Ramos (cell line): ENCODE measurements around the gene WBP2.

Experiments
- in situ Hi-C: fragments of 300-500 bp; cut with MboI; formaldehyde crosslinking; loops from one replicate; pipeline ENCODE4 v1.14.3; 2022; ENCODE audit warnings: low sequenced_read_pairs; ENCODE audit not compliant: unreplicated experiment

Gene WBP2

GRCh38 chr17:75855310-75856061 is at the start of gene WBP2:
WBP2 (minus strand) TSS chr17:75855335; CDS start chr17:75855297, 38 bp downstream.
- in situ Hi-C loops: no loop called here

DNA sequence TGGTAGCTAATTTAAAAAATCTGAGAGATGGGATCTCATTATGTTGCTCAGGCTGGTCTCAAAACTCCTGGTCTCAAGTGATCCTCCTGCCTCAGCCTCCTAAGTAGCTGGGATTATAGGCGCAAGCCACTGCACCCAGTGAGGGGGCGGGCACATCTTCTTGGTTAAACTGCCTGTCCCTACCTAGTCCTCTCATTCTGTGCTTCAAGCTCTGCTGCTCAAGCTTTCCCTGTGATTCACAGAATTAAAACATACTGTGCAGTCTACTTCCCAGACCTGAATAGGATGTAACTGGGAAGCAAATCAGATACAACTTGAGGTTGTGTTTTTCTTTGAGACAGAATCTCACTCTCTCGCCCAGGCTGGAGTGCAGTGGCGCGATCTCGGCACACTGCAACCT is 47.3 kb upstream of the WBP2 start:
- in situ Hi-C loops: no loop called here

- in situ Hi-C loops: no loop called here
Measured at GRCh38 chr17:75901727-75902126, 46.6 kb upstream of the WBP2 start.

GRCh38 chr17:75900691-75901533 is 45.8 kb upstream of the WBP2 start:
- in situ Hi-C loops: no loop called here

DNA sequence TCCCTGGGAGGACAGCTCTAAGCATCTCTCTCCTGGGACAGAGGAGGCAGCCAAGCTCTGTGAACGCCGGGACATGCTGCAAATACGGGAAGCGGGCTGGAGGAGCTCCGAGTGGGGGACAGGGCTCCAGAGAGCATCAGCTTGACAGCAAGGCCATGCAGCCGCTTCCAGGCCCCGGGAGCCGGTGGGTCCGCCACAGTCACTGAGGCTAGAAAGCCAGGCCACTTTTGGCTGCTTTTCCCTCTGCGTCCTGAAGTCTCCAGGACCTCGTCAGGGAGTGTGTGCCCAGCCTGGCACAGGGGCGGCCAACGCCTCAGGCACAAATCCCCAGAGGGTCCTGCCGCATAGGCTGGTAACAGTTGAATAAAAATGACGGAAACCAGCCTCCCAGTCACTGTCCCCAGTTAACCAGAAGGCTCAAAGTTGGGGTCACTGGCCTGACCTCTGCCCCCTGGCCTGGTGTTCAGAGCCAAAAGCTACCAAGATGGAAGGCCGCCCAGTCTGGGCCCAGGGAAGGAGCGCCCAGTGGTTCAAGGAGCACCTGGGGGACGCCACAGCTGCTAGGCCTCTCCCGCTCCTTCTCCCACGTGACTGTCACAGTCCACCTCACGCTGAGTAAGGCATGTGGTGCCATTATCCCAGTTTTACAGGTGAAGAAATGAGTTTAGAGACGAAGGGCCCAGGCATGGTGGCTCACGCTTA is 44.8 kb upstream of the WBP2 start:
- in situ Hi-C loops: no loop called here

GRCh38 chr17:75899353-75899752 is 44.2 kb upstream of the WBP2 start:
- in situ Hi-C loops: no loop called here

DNA sequence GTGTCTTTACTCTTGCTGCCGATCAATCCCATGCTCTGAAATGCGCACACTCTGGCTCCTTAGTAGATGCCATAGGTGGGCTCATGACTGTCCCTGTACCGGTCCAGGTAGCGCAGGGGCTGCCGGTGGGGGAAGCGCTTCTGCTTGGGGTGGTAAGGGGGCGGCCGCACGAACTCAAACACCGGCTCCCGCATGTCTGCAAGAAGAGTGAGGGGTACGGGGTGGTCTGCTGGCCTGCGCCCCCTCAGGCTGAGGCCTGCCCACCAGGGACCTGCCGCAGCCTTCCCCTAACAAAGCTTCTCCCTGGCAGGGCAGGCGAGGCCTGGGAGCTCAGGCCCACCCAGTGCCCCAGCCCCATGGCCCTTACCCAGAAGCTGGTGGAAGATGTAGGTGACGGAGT is 43.7 kb upstream of the WBP2 start:
- in situ Hi-C loops: no loop called here

DNA sequence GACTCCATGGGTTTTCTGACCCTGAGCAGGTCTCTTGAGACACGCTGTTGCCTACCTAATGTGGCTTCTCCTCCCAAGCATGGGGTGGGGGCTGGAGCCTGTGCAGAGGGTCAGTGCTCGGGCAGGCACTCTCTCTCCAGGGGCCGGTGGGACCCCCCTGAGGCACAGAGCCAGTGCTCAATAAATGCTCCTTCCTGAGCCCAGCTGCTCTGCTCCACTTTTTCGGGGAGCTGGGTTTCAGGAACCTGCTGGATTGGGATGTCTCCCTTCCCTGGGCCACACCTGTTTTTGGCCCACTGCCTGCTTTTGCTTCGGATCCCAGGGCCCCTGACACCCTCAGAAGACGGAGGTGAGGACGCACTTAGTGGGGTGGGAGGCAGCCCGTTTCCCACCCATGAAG is 42.9 kb upstream of the WBP2 start:
- in situ Hi-C loops: no loop called here

- in situ Hi-C loops: no loop called here
Measured at GRCh38 chr17:75897160-75898019, 42.3 kb upstream of the WBP2 start.

DNA sequence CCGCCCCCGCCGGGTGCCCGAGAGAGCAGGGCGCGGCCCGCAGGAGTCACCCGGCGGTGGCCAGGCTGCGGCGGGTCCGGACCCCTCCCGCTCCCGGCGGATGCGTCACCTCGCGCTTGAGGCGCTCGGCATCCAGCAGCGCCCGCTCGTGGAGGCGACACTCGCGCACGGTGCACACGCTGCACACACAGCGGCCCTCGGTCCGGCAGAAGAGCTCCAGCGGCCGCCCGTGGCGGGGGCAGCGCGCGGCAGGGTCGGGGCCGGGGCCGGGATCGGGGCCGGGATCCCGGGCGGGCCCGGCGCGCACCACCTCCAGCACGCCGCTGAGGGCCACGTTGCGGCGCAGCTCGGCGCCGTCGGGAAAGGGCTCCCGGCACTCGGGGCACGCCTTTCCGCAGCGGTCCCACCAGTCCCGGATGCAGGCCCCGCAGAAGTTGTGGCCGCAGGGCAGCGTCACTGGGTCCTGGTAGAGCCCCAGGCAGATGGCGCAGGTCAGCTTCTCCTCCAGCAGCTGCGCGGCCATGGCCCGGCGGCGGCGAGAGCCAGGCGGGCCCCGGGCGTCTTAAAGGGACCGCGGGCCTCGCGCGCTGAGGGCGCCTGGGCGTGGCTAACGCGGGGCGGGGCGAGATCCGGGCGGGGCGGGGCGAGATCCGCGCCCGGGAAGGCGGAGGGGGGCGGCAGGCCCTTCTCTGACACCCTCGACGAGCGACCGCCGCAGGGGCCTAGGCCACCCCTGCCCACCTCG is 41.5 kb upstream of the WBP2 start, which contains the start of gene TRIM65:
TRIM65 (minus strand) TSS at position 537 of the 745 bp plus-strand sequence; CDS start at position 523, 14 bp downstream.
- in situ Hi-C loops: no loop called here

- in situ Hi-C loops: no loop called here
Measured at GRCh38 chr17:75895370-75896155, 40.4 kb upstream of the WBP2 start.

DNA sequence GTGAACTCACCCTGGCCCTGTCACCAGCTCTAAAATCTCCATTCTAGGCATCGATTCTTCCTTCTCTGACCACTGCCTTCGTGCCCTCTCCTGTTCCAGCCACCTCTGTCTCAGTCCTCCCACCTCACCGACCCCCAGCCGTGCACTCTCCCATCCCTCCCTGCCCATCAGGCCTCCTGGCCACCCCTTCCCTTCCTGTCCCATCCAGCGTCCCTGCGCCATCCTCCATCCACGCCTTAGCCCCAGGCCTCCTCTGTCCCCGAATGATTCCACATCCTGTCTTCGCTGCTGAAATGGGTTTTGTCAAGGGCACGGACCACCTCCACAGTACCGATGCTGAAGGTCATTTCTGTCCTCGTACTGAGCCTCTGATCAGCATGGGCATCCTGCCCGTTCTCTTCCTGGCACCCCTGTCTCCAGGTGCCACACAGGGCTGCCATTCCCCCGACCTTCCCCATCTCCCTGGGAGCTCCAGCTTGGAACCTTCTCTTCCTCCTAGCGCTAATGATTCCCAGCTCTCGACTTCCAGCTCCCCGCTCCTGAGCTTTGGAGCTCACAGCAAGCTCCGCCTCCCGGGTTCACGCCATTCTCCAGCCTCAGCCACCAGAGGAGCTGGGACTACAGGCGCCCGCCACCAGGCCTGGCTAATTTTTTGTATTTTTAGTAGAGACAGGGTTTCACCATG is 39.1 kb upstream of the WBP2 start:
- in situ Hi-C loops: no loop called here

- in situ Hi-C loops: no loop called here
Measured at GRCh38 chr17:75893305-75894048, 38.3 kb upstream of the WBP2 start.

DNA sequence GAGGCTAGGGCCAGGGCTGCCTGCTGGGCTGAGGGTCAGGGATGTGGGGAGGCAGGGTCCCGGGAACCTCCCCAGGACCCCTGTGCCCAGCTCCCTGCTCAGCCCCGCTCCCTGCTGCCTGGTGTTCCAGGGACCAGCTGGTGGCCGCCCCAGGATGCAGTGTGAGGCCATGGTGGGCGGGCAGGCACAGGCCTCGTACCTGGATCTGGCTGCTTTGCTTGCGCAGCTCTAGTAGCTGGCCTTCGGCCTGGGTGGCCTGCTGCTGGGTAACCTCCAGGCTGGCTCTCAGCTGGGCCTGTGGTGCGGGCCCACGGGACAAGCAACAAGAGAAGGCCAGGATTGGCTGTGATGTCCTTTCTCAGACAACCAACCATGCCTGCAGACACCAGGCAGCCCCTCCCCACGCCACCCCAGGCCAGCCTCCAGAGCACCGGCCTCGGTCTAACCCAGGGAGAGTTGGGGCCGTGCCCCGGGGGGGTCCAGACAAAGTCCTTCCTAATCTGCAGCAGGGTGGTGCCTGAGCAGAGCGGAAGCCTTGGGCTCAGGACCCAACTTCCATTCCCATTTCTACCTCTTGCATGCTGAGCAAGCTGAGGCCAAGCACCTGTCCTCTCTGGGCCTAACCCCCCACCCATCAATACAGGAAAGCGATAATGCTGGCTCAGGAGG is 37.6 kb upstream of the WBP2 start:
- in situ Hi-C loops: no loop called here

DNA sequence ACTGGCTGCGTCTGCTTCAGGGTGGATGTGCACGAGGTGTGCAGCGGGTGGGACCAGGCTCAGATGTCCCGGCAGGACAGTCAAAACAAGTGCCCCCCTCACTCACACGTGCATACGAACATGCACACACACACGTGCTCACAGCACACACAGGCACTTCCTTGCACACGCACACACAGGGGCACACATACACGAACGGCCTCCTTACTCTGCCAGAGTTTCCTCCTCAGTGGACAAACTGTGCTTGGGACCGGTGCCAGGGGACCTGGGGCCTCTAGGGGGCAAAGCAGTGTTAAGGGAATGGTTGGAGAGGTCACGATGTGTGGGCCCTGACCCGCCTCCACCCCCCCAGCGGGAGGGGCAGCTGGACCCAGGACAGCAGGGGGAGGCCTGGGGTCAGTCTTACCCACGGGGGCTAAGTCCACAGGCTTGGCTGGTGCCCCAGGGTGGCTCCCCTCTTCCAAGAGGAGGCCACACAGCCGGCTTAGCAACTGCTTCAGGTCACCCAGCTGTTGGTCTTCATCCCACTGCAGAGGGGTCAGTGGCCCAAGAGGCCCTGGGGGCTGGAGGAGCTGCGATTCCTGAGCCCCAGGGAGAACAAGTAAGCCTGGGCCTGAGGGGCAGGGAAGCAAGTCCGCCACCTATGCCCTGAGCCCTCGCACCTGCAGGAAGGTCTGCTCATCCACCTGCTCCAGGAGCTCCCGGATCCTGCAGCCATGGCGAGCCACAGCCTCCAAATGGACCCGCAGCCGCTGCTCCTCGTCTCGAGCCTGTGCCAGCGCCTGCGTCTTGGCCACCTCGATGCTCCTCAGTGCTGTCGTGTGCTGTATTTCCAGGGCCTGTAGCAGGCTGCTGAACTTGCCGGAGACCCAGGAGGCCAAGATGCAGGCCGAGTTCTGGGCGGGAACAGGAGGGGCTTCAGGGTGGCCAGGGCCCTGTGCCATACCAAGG is 36.7 kb upstream of the WBP2 start:
- in situ Hi-C loops: no loop called here
